KOPT-K1 (cell line): ENCODE measurements around the gene NARS2.
"Not testable (repeated sequence)": the region's sequence is repeated elsewhere in the genome, so short reads cannot be mapped to it uniquely, and the experiment has no call there.

ENCODE experiments used
- H3K27ac ChIP-seq: fragments of 200-600 bp; sonication (generic); 2 replicates; pipeline ENCODE4 v1.5.1; 2016; ENCODE audit warnings: antibody characterized with exemption, mild to moderate bottlenecking, low read depth, low read length; ENCODE audit not compliant: poor library complexity, severe bottlenecking
- H3K36me3 ChIP-seq: fragments of 200-600 bp; sonication (generic); 2 replicates; pipeline ENCODE4 v1.5.1; 2017; ENCODE audit warnings: antibody characterized with exemption, mild to moderate bottlenecking, low read length, moderate library complexity; ENCODE audit not compliant: insufficient read depth
- H3K9me3 ChIP-seq: fragments of 200-600 bp; sonication (generic); 2 replicates; pipeline ENCODE4 v1.5.1; 2017; ENCODE audit warnings: antibody characterized with exemption, low read length, mild to moderate bottlenecking; ENCODE audit not compliant: insufficient read depth, poor library complexity, severe bottlenecking

NARS2 gene

GRCh38 chr11:78499971-78500370, 74.7 kb downstream of the NARS2 start:
- Histone ChIP-seq H3K27ac (no peak overlapping the region), H3K9me3 (no peaks in the 10 kb centered on the region), H3K36me3 (no peaks in the 10 kb centered on the region)

GRCh38 chr11:78497293-78497692, 77.4 kb downstream of the NARS2 start:
- no peaks in the 10 kb centered on the region for H3K9me3 ChIP-seq
- H3K27ac ChIP-seq, result no peak overlapping the region
- H3K36me3 ChIP-seq, result no peaks in the 10 kb centered on the region; the same call in 1 of the 2 replicates

GRCh38 chr11:78493413-78493975, 81.2 kb downstream of the NARS2 start:
- H3K27ac ChIP-seq, result no peak overlapping the region
- peaks cover 4% of the 10 kb centered on the region for H3K36me3 ChIP-seq
- no peaks in the 10 kb centered on the region for H3K9me3 ChIP-seq

- H3K36me3 ChIP-seq, result peaks cover 4% of the 10 kb centered on the region
- no peak overlapping the region for H3K27ac ChIP-seq
- H3K9me3 ChIP-seq, result no peaks in the 10 kb centered on the region
These were observed 81.7 kb downstream of the NARS2 start for GRCh38 chr11:78492973-78493372.

- peaks cover 3% of the 10 kb centered on the region for H3K9me3 ChIP-seq
- no peak overlapping the region for H3K27ac ChIP-seq
- H3K36me3 ChIP-seq, result peaks cover 18% of the 10 kb centered on the region
These were observed 85.5 kb downstream of the NARS2 start for GRCh38 chr11:78489184-78489583.

GRCh38 chr11:78478536-78478935, 96.1 kb downstream of the NARS2 start:
- Histone ChIP-seq H3K36me3 (peaks cover 27% of the 10 kb centered on the region), H3K9me3 (no peaks in the 10 kb centered on the region), H3K27ac (no peak overlapping the region)

- no peaks in the 10 kb centered on the region for H3K9me3 ChIP-seq
- peaks cover 27% of the 10 kb centered on the region for H3K36me3 ChIP-seq
- H3K27ac ChIP-seq, result no peak overlapping the region
These were observed 98.6 kb downstream of the NARS2 start for GRCh38 chr11:78476066-78476465.

- H3K9me3 ChIP-seq, result no peaks in the 10 kb centered on the region
- H3K27ac ChIP-seq, result no peak overlapping the region
- peaks cover 23% of the 10 kb centered on the region for H3K36me3 ChIP-seq
These were observed 100.2 kb downstream of the NARS2 start for GRCh38 chr11:78474451-78474850.

- Histone ChIP-seq H3K9me3 (no peaks in the 10 kb centered on the region), H3K27ac (no peak overlapping the region), H3K36me3 (peaks cover 22% of the 10 kb centered on the region)
These were observed 101.8 kb downstream of the NARS2 start for GRCh38 chr11:78472905-78473304.

- Histone ChIP-seq H3K27ac (no peak overlapping the region), H3K36me3 (peaks cover 22% of the 10 kb centered on the region), H3K9me3 (no peaks in the 10 kb centered on the region)
These were observed 102.3 kb downstream of the NARS2 start for GRCh38 chr11:78472382-78472781.

GRCh38 chr11:78470861-78471442, 103.7 kb downstream of the NARS2 start:
- H3K9me3 ChIP-seq, result no peaks in the 10 kb centered on the region
- H3K36me3 ChIP-seq, result peaks cover 9% of the 10 kb centered on the region
- no peak overlapping the region for H3K27ac ChIP-seq

GRCh38 chr11:78469896-78470295, 104.8 kb downstream of the NARS2 start:
- H3K27ac ChIP-seq, result no peak overlapping the region
- H3K36me3 ChIP-seq, result peaks cover 16% of the 10 kb centered on the region
- no peaks in the 10 kb centered on the region for H3K9me3 ChIP-seq

GRCh38 chr11:78467931-78468330, 106.7 kb downstream of the NARS2 start:
- Histone ChIP-seq H3K27ac (no peak overlapping the region), H3K36me3 (peaks cover 34% of the 10 kb centered on the region), H3K9me3 (no peaks in the 10 kb centered on the region)

GRCh38 chr11:78467370-78467769, 107.3 kb downstream of the NARS2 start:
- Histone ChIP-seq H3K9me3 (no peaks in the 10 kb centered on the region), H3K27ac (no peak overlapping the region), H3K36me3 (peaks cover 35% of the 10 kb centered on the region)

- Histone ChIP-seq H3K36me3 (peaks cover 51% of the 10 kb centered on the region), H3K9me3 (no peaks in the 10 kb centered on the region), H3K27ac (peak overlapping the region; percentile 39)
These were observed 109.3 kb downstream of the NARS2 start for GRCh38 chr11:78465169-78465942.

GRCh38 chr11:78464787-78465168, 109.9 kb downstream of the NARS2 start:
- peaks cover 57% of the 10 kb centered on the region for H3K36me3 ChIP-seq
- peak overlapping the region; percentile 39 for H3K27ac ChIP-seq
- H3K9me3 ChIP-seq, result not testable (repeated sequence)
